ENCODE data around the gene PPP1R14B. TPM values are rescaled to one million over a fixed set of nuclear protein-coding genes. Genes with fewer than 3 reads are reported as not detected.

Gene PPP1R14B, protein sequence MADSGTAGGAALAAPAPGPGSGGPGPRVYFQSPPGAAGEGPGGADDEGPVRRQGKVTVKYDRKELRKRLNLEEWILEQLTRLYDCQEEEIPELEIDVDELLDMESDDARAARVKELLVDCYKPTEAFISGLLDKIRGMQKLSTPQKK
- 100 to 1,000 TPM in 1 of 3 donors, 10 to 100 TPM in 2; 63.0 to 101 (median 64.7) TPM for total RNA-seq

DNA sequence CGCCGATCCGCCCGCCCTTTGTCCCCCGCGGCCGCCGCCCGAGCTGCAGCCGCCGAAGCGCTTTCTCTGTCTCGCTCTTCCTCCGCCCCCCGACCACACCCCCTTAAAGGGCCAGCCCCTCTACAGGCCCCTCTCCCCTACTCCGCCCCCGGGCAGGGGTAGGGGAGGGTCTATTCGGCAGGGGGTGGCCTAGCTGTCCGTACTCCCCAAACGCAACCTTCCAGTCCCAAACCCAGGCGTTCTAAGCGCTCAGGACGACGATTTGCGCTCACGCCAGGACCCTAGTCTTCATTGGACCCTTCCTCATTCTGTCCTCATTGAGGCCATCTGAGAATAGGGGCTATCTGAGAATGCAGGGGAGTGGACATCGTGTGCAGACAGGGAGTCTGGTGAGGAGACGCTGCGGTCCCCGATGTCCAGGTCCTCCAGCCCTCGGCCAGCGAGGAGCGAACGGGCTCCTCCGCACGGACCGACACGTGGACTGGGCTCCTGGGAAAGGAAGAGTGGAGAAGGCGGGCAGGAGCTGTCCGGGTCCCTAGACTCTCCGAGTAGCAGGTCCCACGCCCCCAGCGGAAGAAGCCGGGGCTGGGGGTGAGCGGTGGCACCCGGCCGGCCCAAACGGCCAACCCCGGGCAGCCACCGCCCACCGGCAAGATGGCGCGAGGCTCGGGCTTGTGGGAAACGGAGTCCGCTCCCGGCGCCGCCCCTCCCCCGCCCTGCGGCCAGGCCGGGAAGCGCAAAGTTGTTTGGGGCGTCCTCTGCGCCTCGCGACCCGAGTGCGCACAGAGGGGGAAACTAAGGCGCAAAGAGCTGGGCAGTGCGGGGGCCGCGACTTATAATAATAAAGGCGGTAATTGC is at the start of gene PPP1R14B:
Gene PPP1R14B (minus strand): TSS at position 73 of the 858 bp plus-strand sequence. CDS start 270 bp downstream, outside the sequence.
- DNase-seq (ENCODE audit: low spot score in 2 of 2), result peak; percentile 73 to 85

DNA sequence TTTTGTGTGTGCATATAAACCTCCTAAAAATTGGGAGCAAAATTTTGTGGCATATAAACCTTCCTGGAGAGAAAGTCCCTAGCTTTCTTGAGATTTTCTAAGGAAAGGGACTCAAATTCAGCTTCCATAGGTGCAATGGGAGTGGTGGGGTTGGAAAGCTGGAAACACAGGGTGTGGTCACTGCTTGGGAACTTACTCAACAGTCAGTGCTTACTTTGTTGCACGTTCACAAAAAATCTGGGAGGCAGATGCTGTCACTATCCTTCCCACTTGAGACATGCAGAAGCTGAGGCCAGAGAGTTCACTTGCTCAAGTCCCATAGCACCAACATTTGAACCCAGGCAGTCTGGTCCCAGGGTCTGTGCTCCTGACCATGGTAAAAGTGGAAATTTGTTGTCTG is 49.5 kb upstream of the PPP1R14B start:
- H3K9me3 ChIP-seq, result no peaks in the 10 kb centered on the region

More for the DNA sequence above, at the start of gene PPP1R14B:
- Histone ChIP-seq H3K4me3 (peak within 1 kb of the TSS; percentile 71 to 91 (median 76)), H3K36me3 (no peaks in the 10 kb centered on the region), H3K27me3 (no peaks in the 10 kb centered on the region), H3K27ac (peak within 1 kb of the TSS; percentile 73 to 84), H3K9me3 (no peaks in the 10 kb centered on the region), H3K4me1 (peaks cover 10 to 16% of the 10 kb centered on the region in 2 donors)
- TF ChIP-seq POLR2A (IDR thresholded peaks at IDR 0.05) (no peak), POLR2AphosphoS5 (IDR thresholded peaks at IDR 0.05) (no peak)
- TF ChIP-seq, protein P1, sequence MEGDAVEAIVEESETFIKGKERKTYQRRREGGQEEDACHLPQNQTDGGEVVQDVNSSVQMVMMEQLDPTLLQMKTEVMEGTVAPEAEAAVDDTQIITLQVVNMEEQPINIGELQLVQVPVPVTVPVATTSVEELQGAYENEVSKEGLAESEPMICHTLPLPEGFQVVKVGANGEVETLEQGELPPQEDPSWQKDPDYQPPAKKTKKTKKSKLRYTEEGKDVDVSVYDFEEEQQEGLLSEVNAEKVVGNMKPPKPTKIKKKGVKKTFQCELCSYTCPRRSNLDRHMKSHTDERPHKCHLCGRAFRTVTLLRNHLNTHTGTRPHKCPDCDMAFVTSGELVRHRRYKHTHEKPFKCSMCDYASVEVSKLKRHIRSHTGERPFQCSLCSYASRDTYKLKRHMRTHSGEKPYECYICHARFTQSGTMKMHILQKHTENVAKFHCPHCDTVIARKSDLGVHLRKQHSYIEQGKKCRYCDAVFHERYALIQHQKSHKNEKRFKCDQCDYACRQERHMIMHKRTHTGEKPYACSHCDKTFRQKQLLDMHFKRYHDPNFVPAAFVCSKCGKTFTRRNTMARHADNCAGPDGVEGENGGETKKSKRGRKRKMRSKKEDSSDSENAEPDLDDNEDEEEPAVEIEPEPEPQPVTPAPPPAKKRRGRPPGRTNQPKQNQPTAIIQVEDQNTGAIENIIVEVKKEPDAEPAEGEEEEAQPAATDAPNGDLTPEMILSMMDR (IDR thresholded peaks at IDR 0.05), result peak in 1 of 3 donors; percentile 21
- intact Hi-C loops (cut with DNase I; ENCODE audit: low total_unique reads), result no loop called here

DNA sequence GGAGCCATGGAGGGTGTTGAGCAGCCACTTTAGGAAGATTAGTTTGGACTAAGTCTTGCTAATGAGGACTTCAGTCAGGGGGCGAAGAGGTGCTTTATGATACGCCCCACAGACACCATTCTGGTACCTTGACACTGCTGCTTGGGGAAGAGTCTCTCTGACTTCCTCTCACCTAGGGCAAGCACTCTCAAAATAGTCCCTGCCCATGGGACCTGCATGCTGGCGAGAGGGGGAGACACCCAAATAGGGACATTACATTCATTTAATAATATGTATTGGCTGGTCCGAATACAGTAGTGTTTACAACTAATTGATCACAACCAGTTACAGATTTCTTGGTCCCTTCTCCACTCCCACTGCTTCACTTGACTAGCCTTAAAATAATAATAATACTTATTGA is 49.0 kb upstream of the PPP1R14B start:
- H3K27ac ChIP-seq, result no peak overlapping the region
- no peaks in the 10 kb centered on the region for H3K36me3 ChIP-seq
- DNase-seq (ENCODE audit: low spot score in 2 of 2), result no peak
- H3K4me3 ChIP-seq, result no peak overlapping the region
- no peak for TF ChIP-seq POLR2A (IDR thresholded peaks at IDR 0.05)
- TF ChIP-seq POLR2AphosphoS5 (IDR thresholded peaks at IDR 0.05), result no peak
- TF ChIP-seq, protein P1 (IDR thresholded peaks at IDR 0.05), result no peak
- intact Hi-C loops (cut with DNase I; ENCODE audit: low total_unique reads), result no loop called here
- no peaks in the 10 kb centered on the region for H3K9me3 ChIP-seq
- peaks cover 11 to 65% of the 10 kb centered on the region in 2 donors for H3K27me3 ChIP-seq
- peaks cover 23 to 28% of the 10 kb centered on the region in 2 donors for H3K4me1 ChIP-seq

More for the DNA sequence above, 49.5 kb upstream of the PPP1R14B start:
- Histone ChIP-seq H3K27ac (no peak overlapping the region), H3K4me1 (peaks cover 21 to 27% of the 10 kb centered on the region in 2 donors), H3K36me3 (no peaks in the 10 kb centered on the region), H3K27me3 (peaks cover 10 to 61% of the 10 kb centered on the region in 2 donors), H3K4me3 (no peak overlapping the region)
- DNase-seq (ENCODE audit: low spot score in 2 of 2), result no peak
- no peak for TF ChIP-seq POLR2AphosphoS5 (IDR thresholded peaks at IDR 0.05)
- TF ChIP-seq, protein P1 (IDR thresholded peaks at IDR 0.05), result no peak
- no peak for TF ChIP-seq POLR2A (IDR thresholded peaks at IDR 0.05)
- intact Hi-C loops (cut with DNase I; ENCODE audit: low total_unique reads), result no loop called here

DNA sequence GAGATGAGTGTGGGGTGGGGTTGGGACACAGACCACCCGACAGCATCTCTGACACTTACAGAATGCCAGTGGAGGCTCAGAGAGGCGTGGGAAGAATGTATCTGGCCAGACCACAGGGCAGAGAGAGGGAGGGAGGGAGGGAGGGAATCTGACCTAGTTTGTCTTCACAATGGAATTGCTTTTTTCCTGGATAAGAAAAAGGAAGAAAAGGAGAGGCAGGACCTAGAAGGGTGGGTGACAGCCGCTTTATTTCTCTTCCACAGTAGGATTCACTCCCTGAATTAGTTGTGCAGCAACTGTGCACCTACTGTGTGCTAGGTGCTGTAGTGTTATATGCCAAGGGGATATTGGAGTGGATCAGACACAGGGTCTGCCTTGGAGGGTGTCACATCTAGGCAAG is 48.0 kb upstream of the PPP1R14B start:
- H3K36me3 ChIP-seq, result no peaks in the 10 kb centered on the region
- H3K27me3 ChIP-seq, result peaks cover 11 to 55% of the 10 kb centered on the region in 2 donors
- no peak overlapping the region for H3K27ac ChIP-seq
- no peak for DNase-seq (ENCODE audit: low spot score in 2 of 2)
- no peaks in the 10 kb centered on the region for H3K9me3 ChIP-seq
- peaks cover 13 to 22% of the 10 kb centered on the region in 2 donors for H3K4me1 ChIP-seq
- intact Hi-C loops (cut with DNase I; ENCODE audit: low total_unique reads), result no loop called here
- no peak overlapping the region for H3K4me3 ChIP-seq
- TF ChIP-seq, protein P1 (IDR thresholded peaks at IDR 0.05), result no peak
- TF ChIP-seq POLR2A (IDR thresholded peaks at IDR 0.05), result no peak
- no peak for TF ChIP-seq POLR2AphosphoS5 (IDR thresholded peaks at IDR 0.05)
